ENCODE results near the gene ORAI1.
A peak's percentile ranks its signal among the peaks of the same experiment; 100 is the strongest.
"Not testable (repeated sequence)": the region's sequence is repeated elsewhere in the genome, so short reads cannot be mapped to it uniquely, and the experiment has no call there.

Gene ORAI1

DNA sequence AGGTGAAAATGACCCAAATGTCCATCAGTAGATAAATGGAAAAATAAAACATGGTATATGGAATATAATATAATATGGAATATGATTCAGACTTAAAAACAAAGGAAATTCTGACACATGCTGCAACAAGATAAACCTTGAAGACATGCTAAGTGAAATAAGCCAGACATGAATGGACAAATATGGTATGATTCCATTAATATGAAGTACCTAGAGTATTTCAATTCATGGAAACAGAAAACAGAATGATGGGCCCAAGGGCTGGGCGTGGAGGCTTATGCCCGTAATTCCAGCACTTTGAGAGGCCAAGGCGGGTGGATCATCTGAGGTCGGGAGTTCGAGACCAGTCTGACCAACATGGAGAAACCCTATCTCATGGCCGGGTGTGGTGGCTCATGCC is 22.7 kb upstream of the ORAI1 start:
- no peak for DNase-seq (ENCODE audit: low read depth in 2 of 2)

GRCh38 chr12:121608301-121608700 is 18.0 kb upstream of the ORAI1 start:
- DNase-seq (ENCODE audit: low read depth in 2 of 2) = no peak

DNA sequence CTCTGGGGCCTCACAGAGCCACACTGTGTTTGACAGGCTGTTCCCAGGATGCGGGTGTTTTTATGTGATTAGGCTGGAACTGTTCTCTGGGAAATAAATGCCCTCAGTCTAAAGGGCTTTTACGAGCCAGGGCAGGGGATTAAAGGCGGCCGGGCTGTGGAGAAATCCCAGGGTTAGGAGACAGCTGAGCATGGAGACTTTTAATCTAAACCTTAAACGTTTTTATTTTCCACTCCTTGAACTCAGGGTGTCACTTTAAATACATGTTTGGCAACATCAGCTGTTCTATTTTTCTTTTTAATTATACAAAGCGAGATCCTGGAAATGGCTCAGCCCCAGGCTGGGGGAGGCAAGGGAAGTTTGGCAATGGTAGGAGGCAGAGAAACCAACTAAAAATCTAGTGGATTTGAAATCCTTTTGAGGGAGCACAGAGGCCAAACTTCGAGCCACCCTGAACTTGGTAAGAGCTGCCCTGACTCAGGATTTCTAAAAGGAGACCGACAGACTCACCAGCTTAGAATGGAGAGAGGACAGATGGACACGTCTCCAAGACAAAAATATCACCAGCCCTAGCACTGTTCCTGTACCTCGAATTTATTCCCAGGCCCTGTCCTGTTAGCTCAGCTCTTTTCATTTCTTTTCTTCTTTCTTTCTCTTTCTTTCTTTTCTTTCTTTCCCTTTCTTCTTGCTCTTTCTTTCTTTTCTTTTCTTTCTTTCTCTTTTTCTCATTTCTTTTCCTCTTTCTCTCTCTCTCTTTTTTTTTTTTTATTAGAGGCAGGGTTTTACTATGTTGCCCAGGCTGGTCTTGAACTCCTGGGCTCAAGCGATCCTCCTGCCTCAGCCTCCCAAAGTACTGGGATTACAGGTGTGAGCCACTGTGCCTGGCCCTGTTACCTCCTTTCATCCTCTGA is 15.8 kb upstream of the ORAI1 start:
- no peak for DNase-seq (ENCODE audit: low read depth in 2 of 2)

GRCh38 chr12:121611306-121611705 is 15.0 kb upstream of the ORAI1 start:
- no peak for DNase-seq (ENCODE audit: low read depth in 2 of 2)

GRCh38 chr12:121613462-121613861 is 12.9 kb upstream of the ORAI1 start:
- DNase-seq (ENCODE audit: low read depth in 2 of 2) = no peak

- no peak for DNase-seq (ENCODE audit: low read depth in 2 of 2)
Measured at GRCh38 chr12:121614872-121615467, 11.4 kb upstream of the ORAI1 start.

DNA sequence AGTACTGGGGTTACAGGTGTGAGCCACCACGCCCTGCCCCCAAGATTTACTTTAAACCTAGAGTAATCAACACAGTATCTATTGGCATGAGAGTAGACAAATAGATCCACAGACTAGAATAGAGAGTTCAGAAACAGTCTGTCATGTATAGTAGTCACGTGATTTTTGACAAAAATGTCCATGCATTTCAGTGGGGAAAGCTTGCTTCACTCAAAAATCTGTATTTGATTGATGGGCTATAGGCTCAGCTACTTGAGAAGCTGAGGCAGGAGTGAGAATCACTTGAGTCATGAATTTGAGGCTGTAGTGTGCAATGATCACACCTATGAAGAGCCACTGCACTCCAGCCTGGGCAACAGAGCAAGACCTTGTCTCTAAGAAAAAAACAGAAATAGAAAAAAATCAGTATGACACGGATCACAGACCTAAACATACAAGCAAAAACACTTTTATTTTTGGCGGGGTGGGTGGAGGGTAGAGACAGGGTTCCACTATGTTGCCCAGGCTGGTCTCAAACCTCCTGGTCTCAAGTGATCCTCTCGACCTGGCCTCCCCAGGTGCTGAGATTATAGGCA is 7.6 kb upstream of the ORAI1 start:
- DNase-seq (ENCODE audit: low read depth in 2 of 2) = no peak

GRCh38 chr12:121620333-121620891 is 5.9 kb upstream of the ORAI1 start:
- no peak for DNase-seq (ENCODE audit: low read depth in 2 of 2)

GRCh38 chr12:121626853-121627640 is 717 bp downstream of the ORAI1 start:
- DNase-seq (ENCODE audit: low read depth in 2 of 2) = peak; percentile 75 to 86

GRCh38 chr12:121628037-121628436 is 1.7 kb downstream of the ORAI1 start:
- no peak for DNase-seq (ENCODE audit: low read depth in 2 of 2)

DNA sequence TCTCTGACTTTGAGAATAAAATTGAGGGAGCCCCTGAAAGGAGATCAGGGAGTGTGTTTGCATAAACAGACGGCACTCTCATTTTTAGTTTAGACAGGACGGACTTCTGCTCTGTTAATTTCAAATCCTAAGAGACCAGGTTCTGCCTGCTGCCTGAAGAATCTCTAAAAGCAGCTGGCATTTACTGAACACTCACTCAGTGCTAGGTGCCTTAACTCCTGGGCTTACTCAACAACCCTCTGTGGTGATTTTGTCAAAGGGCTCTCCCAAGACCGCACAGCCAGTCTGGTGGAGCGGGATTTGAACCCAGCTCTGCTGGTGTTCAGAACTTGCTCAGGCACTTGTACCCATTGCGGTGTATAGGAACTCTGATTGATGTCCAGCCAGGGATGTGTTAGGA is 2.2 kb downstream of the ORAI1 start:
- no peak for DNase-seq (ENCODE audit: low read depth in 2 of 2)

DNA sequence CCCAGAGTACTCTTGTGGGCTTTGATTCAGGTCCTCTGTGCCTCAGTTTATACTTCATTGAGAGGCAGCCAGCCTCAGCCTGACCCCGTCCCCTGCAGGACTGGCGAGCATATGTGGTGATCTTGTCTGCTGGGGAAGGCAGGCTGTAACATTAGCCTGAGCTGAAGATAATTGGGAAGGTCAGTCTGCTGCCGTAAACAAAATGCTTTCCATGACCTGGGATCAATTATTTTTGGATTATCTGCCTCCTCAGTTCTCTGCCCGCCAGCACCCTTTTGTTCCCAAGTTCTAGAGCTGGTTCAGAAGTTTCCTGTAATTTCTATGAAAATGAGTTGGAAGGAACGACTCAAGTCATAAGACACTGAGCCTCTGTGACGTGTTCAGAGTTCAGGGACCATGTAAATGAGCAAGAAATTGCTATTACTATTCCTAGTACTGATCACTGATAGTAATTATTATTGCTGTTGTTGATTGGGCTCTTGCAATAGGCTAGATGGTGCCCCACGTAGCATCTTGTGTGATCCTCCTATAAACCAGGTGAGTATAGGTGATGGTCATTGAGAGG is 4.5 kb downstream of the ORAI1 start:
- DNase-seq (ENCODE audit: low read depth in 2 of 2) = no peak

GRCh38 chr12:121632069-121632970 is 6.0 kb downstream of the ORAI1 start:
- no peak for DNase-seq (ENCODE audit: low read depth in 2 of 2)

DNA sequence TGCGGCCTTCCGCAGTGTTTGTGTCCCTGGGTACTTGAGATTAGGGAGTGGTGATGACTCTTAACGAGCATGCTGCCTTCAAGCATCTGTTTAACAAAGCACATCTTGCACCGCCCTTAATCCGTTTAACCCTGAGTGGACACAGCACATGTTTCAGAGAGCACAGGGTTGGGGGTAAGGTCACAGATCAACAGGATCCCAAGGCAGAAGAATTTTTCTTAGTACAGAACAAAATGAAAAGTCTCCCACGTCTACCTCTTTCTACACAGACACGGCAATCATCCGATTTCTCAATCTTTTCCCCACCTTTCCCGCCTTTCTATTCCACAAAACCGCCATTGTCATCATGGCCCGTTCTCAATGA is 7.5 kb downstream of the ORAI1 start:
- not testable (repeated sequence) for DNase-seq (ENCODE audit: low read depth in 2 of 2)

GRCh38 chr12:121634836-121635235 is 8.5 kb downstream of the ORAI1 start:
- no peak for DNase-seq (ENCODE audit: low read depth in 2 of 2)

- DNase-seq (ENCODE audit: low read depth in 2 of 2) = no peak
Measured at GRCh38 chr12:121637231-121637914, 11.0 kb downstream of the ORAI1 start.

- DNase-seq (ENCODE audit: low read depth in 2 of 2) = no peak
Measured at GRCh38 chr12:121638298-121639202, 12.2 kb downstream of the ORAI1 start.

GRCh38 chr12:121641343-121641630 is 15.0 kb downstream of the ORAI1 start:
- DNase-seq (ENCODE audit: low read depth in 2 of 2) = no peak

DNA sequence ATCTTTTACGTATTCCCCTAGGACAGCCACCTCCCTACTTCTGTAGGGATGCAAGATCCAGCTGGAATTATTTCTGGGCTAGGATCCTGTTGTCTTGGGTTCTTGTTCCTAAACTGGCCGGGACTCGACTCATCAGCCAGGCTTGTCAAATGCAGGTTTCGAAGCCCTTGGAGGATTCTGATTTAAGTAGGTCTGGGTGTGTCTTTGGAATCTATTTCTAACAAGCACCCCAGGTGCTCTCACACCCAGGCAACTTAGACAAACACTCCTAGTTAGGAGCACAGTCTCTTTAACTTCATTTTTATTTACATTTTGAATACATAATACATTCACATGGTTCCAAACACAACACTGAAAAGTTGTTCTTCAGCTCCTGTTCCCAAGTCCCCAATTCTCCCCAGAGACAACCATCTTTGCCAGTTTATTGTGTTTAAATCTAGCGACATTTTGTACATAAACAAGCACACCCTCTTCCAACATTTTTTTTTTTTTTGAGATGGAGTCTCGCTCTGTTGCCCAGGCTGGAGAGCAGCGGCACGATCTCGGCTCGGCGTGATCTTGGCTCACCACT is 22.2 kb downstream of the ORAI1 start:
- no peak for DNase-seq (ENCODE audit: low read depth in 2 of 2)
